Panc1 (cell line): ENCODE results near the gene CSTF3. TPM values are rescaled to one million over a fixed set of nuclear protein-coding genes. Genes with fewer than 3 reads are reported as not detected.

Source experiments
- ATAC-seq: fragments of 200-7000 bp; cut with Tn5 transposase; 2 replicates; pipeline ENCODE4 v1.9.1; 2020; ENCODE audit warnings: mild to moderate bottlenecking, moderate library complexity
- BruUV-seq: library from RNA; stranded (reverse); fragments of 400-500 nt; replicated peaks from 2 replicates; lab custom pipeline; 2021; lab: Mats Ljungman, UMichigan
- CTCF ChIA-PET: fragments of 300-600 bp; sonication (Branson Sonifier 250); formaldehyde crosslinking; loops from one replicate; lab custom pipeline; 2022; ENCODE audit warnings: antibody characterized with exemption; lab: Charles Lee
- POLR2A ChIA-PET: fragments of 300-600 bp; sonication (Branson Sonifier 250); formaldehyde crosslinking; loops from one replicate; lab custom pipeline; 2022; ENCODE audit warnings: antibody characterized with exemption; lab: Charles Lee
- DNase-seq: peaks from one replicate; pipeline ENCODE4 v3.0.0-alpha.2; 2010; ENCODE audit warnings: low read depth, low spot score
- H3K27ac ChIP-seq: 2 replicates; pipeline ENCODE4 v1.5.1; 2011; ENCODE audit warnings: mild to moderate bottlenecking, low read length, inconsistent platforms
- H3K27me3 ChIP-seq: fragments of 200-500 bp; sonication (Bioruptor generic); 2 replicates; pipeline ENCODE4 v1.6.0; 2014; ENCODE audit warnings: low read length, inconsistent platforms; ENCODE audit not compliant: control insufficient read depth, insufficient read depth
- H3K36me3 ChIP-seq: fragments of 200-500 bp; sonication (Bioruptor generic); 2 replicates; pipeline ENCODE4 v1.5.1; 2014; ENCODE audit warnings: inconsistent platforms, mild to moderate bottlenecking, low read length, moderate library complexity; ENCODE audit not compliant: control insufficient read depth, insufficient read depth
- H3K4me1 ChIP-seq: 2 replicates; pipeline ENCODE4 v1.5.1; 2011; ENCODE audit warnings: inconsistent platforms, mild to moderate bottlenecking, low read length, moderate library complexity; ENCODE audit not compliant: control insufficient read depth, insufficient read depth
- H3K4me3 ChIP-seq, 2 experiments: 2 replicates each; pipeline ENCODE4 v1.5.1; 2011 to 2012; ENCODE audit warnings: low read depth in 2 of 2, low read length in 2 of 2, mild to moderate bottlenecking in 2 of 2, inconsistent platforms in 1 of 2, moderate library complexity in 1 of 2
- H3K9me3 ChIP-seq: fragments of 200-500 bp; sonication (Bioruptor generic); 2 replicates; pipeline ENCODE4 v1.5.1; 2014; ENCODE audit warnings: low read depth, mild to moderate bottlenecking, inconsistent platforms, low read length, moderate library complexity; ENCODE audit not compliant: control insufficient read depth, insufficient read depth
- POLR2AphosphoS5 ChIP-seq: IDR thresholded peaks from 2 replicates; pipeline ENCODE4 v1.6.1; 2012; ENCODE audit warnings: mild to moderate bottlenecking, low read depth, low read length, moderate library complexity
- SIN3A ChIP-seq: IDR thresholded peaks from 2 replicates; pipeline ENCODE4 v1.6.1; 2012; ENCODE audit warnings: low read depth, mild to moderate bottlenecking, low read length, moderate library complexity, borderline replicate concordance; ENCODE audit not compliant: insufficient read depth
- TCF7L2 ChIP-seq: IDR thresholded peaks from 2 replicates; pipeline ENCODE4 v1.6.1; 2011; ENCODE audit warnings: mild to moderate bottlenecking, low read depth, low read length, inconsistent platforms
- in situ Hi-C: cut with HindIII; loops from 2 replicates; pipeline ENCODE4 v1.10.0; 2016; ENCODE audit warnings: low sequenced_read_pairs, low pct_unique_long_range_greater_than_20kb
- intact Hi-C: fragments of 100-400 bp; cut with micrococcal nuclease; formaldehyde crosslinking; loops from one replicate; pipeline ENCODE4 v1.10.0; 2022; ENCODE audit not compliant: unreplicated experiment
- total RNA-seq: library from RNA; stranded (reverse); gene quantifications from one replicate; pipeline ENCODE4 v1.2.1, GENCODE V29; 2021; ENCODE audit not compliant: unreplicated experiment
- TF ChIP-seq, protein P1 (sequence below), 2 experiments: IDR thresholded peaks; 2 replicates each; pipeline ENCODE4 v1.6.1; 2011 to 2012; ENCODE audit warnings: low read depth in 2 of 2, control low read depth in 1 of 2, low read length in 1 of 2, mild to moderate bottlenecking in 1 of 2, moderate library complexity in 1 of 2; ENCODE audit not compliant: insufficient read depth in 1 of 2
- TF ChIP-seq, protein P2 (sequence below): fragments of 450-650 bp; IDR thresholded peaks from 2 replicates; pipeline ENCODE4 v1.5.1; 2017; ENCODE audit warnings: mild to moderate bottlenecking

Gene CSTF3
- total RNA-seq, 1 experiment from 2014 or later = 29.8 TPM

DNA sequence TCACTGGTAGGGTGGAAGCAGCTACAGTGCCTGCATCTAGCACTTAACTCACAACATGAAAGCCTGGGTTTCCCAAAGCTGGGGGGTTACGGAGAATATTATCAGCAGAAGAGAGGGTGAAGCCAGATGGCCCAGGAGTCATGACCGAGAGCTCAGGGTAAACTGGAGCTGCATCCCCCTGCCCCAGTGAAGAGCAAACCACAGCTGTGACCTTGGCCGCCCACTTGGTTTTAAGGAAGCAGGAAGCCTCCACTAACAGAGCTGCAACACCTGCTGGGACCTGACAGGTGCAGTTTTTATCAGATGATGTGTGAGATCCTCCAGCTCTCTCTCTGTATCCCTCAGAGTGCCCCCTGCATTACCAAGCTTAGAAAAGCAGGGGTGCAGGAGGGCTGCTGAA, 101.0 kb downstream of the CSTF3 start:
- Histone ChIP-seq H3K4me1 (no peaks in the 10 kb centered on the region), H3K27me3 (no peaks in the 10 kb centered on the region), H3K27ac (no peak overlapping the region), H3K36me3 (peaks cover 3% of the 10 kb centered on the region), H3K4me3 (no peak overlapping the region), H3K9me3 (no peaks in the 10 kb centered on the region)
- BruUV-seq = no TSS peak
- no peak for DNase-seq
- POLR2A ChIA-PET = no interaction called here
- TF ChIP-seq SIN3A (no peak), TCF7L2 (no peak), POLR2AphosphoS5 (no peak)
- TF ChIP-seq, protein P1, sequence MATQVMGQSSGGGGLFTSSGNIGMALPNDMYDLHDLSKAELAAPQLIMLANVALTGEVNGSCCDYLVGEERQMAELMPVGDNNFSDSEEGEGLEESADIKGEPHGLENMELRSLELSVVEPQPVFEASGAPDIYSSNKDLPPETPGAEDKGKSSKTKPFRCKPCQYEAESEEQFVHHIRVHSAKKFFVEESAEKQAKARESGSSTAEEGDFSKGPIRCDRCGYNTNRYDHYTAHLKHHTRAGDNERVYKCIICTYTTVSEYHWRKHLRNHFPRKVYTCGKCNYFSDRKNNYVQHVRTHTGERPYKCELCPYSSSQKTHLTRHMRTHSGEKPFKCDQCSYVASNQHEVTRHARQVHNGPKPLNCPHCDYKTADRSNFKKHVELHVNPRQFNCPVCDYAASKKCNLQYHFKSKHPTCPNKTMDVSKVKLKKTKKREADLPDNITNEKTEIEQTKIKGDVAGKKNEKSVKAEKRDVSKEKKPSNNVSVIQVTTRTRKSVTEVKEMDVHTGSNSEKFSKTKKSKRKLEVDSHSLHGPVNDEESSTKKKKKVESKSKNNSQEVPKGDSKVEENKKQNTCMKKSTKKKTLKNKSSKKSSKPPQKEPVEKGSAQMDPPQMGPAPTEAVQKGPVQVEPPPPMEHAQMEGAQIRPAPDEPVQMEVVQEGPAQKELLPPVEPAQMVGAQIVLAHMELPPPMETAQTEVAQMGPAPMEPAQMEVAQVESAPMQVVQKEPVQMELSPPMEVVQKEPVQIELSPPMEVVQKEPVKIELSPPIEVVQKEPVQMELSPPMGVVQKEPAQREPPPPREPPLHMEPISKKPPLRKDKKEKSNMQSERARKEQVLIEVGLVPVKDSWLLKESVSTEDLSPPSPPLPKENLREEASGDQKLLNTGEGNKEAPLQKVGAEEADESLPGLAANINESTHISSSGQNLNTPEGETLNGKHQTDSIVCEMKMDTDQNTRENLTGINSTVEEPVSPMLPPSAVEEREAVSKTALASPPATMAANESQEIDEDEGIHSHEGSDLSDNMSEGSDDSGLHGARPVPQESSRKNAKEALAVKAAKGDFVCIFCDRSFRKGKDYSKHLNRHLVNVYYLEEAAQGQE (IDR thresholded peaks at IDR 0.05; ENCODE audit: insufficient read depth in 1 of 2, low read depth in 2 of 2, low read length in 1 of 2) = no peak
- TF ChIP-seq, protein P2, sequence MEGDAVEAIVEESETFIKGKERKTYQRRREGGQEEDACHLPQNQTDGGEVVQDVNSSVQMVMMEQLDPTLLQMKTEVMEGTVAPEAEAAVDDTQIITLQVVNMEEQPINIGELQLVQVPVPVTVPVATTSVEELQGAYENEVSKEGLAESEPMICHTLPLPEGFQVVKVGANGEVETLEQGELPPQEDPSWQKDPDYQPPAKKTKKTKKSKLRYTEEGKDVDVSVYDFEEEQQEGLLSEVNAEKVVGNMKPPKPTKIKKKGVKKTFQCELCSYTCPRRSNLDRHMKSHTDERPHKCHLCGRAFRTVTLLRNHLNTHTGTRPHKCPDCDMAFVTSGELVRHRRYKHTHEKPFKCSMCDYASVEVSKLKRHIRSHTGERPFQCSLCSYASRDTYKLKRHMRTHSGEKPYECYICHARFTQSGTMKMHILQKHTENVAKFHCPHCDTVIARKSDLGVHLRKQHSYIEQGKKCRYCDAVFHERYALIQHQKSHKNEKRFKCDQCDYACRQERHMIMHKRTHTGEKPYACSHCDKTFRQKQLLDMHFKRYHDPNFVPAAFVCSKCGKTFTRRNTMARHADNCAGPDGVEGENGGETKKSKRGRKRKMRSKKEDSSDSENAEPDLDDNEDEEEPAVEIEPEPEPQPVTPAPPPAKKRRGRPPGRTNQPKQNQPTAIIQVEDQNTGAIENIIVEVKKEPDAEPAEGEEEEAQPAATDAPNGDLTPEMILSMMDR = no peak
- intact Hi-C loops (loop anchor here (10.0 kb wide), 1 partner anchor 255 kb away; no protein-coding TSS in a partner anchor), in situ Hi-C loops (no loop called here)
- no peak for ATAC-seq
- CTCF ChIA-PET = no interaction called here

DNA sequence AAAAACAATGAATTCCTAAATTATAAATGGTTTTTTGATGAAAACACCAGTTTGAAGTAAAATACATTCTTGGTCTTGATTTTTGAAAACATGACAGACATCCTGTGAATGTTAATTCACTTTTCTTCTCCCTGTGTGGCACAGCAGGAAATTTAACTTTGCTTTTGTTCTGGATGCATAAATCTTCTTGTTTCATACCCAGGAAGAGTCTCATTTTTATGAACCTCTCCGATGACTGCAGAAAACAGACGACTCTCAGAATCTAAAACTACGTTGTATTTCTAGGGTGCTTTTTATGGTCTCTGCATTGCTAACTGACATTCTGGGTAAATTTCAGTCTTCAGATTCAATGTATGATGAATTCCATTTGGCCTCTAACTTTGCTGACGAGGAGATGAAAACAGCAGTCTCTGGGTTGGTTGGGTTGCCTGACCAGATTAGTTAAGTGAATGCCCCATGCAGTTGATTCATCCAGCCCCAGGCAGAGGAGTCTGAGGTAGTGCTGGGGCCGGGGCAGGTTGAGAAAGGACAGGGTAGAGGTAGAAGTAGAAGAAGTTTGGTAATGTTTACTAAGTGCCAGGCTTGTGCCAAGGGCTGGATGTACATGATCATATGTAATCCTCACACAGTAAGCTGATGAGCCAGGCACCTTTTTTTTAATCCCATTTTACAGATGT, 101.8 kb downstream of the CSTF3 start:
- Histone ChIP-seq H3K36me3 (peaks cover 3% of the 10 kb centered on the region), H3K9me3 (no peaks in the 10 kb centered on the region), H3K27me3 (no peaks in the 10 kb centered on the region), H3K4me1 (no peaks in the 10 kb centered on the region), H3K4me3 (no peak overlapping the region), H3K27ac (no peak overlapping the region)
- DNase-seq (no peak), ATAC-seq (no peak)
- CTCF ChIA-PET = no interaction called here
- in situ Hi-C loops (no loop called here), intact Hi-C loops (loop anchor here (10.0 kb wide), 1 partner anchor 255 kb away; no protein-coding TSS in a partner anchor)
- TSS peak; percentile 45 for BruUV-seq
- POLR2A ChIA-PET = no interaction called here
- TF ChIP-seq, protein P1 (IDR thresholded peaks at IDR 0.05; ENCODE audit: insufficient read depth in 1 of 2, low read depth in 2 of 2, low read length in 1 of 2) = no peak
- TF ChIP-seq TCF7L2 = no peak
- TF ChIP-seq POLR2AphosphoS5 = no peak
- TF ChIP-seq, protein P2 = no peak
- TF ChIP-seq SIN3A = no peak
